Measurements from ENCODE around the gene TSPAN11.

The TSPAN11 gene

DNA sequence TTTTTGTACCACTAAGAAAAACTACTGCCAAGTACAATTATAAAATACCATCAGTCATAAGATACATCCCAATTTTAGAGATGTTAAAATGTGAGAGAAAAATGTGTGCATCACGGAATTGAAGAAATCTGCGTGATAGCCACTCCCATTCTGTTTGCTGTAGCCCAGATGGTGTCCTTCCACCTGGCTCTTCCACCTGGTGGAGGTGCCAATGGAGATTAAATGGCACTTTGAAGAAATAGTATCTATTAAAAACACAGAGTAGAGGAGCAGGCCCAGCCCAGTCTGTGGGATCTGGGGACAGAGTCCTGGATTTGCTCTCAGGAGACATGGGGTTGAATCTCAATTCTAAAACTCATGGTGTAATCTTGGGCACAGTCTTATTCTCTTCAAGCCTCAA lies 35.5 kb downstream of the TSPAN11 start:
- DNase-seq, result no peak

DNA sequence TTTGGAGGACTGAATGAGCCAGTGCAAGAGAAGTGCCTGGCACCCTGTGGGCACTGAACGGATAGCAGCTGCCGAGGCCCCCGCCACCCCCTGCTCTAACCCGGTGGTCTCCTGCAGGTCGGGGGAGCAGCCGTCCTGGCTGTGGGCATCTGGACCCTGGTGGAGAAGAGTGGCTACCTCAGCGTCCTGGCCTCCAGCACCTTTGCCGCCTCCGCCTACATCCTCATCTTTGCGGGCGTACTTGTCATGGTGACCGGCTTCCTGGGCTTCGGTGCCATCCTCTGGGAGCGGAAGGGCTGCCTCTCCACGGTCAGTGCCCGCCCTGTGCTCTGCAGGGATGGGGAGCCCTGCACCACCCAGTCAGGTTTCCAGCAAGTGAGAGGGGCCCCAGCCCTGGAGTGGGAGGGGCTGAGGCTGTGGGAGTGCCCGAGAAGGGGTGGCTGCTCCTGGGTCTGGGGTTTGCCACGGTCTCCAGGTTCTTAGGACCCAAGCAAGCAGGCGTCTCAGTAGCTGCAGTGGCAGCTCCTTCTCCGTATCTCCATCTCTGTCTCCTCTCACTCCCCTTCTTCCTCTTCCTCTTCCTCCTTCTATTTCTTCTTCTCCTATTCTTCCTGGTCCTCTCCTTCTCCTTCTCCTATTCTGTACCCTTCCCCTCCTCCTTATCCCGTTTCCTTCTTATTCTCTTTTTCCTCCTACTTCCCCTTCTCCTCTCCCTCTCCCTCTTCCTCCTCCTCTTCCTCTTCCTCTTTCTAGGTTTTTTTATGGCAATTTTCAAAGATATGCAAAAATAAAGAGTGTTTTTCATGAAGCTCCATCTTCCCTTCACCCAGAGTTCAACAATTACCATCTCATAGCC lies 37.4 kb downstream of the TSPAN11 start:
- DNase-seq, result no peak

- no peak for DNase-seq
These were observed 38.5 kb downstream of the TSPAN11 start for GRCh38 chr12:30964896-30965612.

- DNase-seq, result no peak
These were observed 39.1 kb downstream of the TSPAN11 start for GRCh38 chr12:30965613-30965985.

GRCh38 chr12:30967026-30967425 lies 40.5 kb downstream of the TSPAN11 start:
- no peak for DNase-seq

GRCh38 chr12:30968211-30968610 lies 41.7 kb downstream of the TSPAN11 start:
- no peak for DNase-seq

- no peak for DNase-seq
These were observed 42.5 kb downstream of the TSPAN11 start for GRCh38 chr12:30969006-30969405.

- no peak for DNase-seq
These were observed 43.3 kb downstream of the TSPAN11 start for GRCh38 chr12:30969606-30970395.

GRCh38 chr12:30970559-30971197 lies 44.1 kb downstream of the TSPAN11 start:
- no peak for DNase-seq

GRCh38 chr12:30972035-30972434 lies 45.5 kb downstream of the TSPAN11 start:
- DNase-seq, result no peak

- no peak for DNase-seq
These were observed 46.6 kb downstream of the TSPAN11 start for GRCh38 chr12:30973175-30973574.

DNA sequence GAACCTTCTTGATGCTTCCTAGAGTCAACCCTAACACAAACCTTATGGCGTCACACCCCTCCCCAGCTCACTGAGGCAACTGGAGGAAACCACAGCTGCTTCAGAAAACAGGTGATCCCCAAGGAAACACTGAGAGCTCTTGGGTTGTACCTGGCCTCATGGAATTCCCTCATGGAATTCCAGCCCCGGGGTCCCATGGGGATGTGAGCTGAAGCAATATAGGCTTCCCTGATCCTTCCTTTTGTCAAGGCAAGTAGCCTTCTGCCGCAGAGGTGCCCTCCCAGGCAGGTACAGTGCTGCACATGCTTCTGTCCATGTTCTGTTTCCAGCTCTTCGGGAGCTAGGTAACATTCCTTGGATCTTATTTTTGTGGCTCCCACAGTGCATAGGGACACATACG lies 47.3 kb downstream of the TSPAN11 start:
- DNase-seq, result no peak

DNA sequence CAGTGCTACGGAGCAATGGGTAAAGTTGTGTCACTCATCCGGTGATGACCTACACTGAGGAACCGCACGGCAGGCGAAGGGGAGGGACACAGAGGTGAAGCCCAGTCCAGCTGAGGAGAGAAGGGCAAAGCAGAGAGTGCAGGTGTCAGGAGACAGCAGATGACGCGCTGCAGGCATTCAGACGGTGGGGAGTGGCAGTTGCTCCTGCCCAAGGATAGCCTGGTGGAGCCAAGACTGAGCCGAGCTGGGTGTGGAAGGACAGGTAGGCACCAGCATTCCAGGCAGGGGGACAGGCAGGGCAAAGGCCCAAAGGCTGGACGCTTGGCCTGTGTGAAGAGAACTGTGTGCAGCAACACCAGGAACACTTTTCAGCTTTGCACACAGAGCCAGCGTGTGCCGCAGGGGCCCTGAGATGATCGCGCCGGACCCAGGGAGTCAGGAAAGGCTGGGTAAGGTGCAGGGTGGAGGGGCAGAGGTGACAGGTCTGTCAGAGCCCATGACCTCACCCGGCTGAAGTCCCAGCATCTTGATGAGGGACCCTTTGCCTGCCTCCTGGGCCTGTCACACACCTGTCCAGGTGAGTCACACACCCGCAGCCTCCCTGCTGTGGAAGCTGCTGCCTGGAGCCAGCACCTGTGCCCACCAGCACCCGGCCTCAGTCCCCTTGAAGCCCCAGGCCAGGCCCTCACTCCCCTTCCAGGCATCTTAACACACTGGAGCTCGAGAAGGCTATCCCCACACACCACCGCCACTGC lies 48.4 kb downstream of the TSPAN11 start:
- DNase-seq, result no peak

DNA sequence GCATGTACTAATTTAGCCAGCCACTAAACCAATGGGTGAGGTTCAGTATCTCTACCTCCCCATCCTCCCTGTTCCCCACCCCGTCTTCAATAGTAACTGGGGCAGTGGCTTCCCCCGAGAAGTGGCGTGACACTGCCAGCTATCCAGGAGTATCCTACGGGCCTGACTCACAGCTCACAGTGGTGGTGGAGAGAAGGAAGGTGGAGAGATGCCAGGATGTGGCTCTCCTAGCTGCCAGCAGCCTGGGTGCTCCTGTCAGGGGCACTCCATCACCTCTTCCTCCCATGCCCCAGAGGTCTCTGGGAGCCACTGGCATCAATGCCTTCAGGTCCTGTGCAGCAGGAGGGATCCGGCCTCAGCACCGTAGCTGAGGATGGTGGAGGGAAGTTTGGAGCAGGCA lies 49.0 kb downstream of the TSPAN11 start:
- no peak for DNase-seq

- no peak for DNase-seq
These were observed 49.7 kb downstream of the TSPAN11 start for GRCh38 chr12:30976206-30976605.

DNA sequence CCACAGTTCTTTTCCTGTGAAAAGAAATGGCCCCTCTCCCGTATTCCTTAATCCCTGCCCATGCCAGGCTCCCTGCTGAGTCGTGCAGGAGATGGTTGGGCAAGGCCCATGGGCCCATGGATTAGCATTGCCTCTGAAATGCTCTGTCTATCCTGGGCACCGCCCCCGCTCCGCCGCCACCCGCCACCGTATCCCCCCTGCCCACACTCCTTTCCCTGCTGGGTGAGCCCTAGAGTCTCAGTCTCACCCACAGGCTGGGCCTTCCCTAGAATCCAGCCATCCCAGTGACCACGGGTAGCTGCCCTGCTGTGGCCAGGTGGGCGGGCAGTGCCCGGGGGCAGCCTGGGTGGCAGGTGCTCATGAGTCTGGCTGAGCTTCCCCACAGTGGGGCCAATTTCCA lies 50.6 kb downstream of the TSPAN11 start:
- no peak for DNase-seq

DNA sequence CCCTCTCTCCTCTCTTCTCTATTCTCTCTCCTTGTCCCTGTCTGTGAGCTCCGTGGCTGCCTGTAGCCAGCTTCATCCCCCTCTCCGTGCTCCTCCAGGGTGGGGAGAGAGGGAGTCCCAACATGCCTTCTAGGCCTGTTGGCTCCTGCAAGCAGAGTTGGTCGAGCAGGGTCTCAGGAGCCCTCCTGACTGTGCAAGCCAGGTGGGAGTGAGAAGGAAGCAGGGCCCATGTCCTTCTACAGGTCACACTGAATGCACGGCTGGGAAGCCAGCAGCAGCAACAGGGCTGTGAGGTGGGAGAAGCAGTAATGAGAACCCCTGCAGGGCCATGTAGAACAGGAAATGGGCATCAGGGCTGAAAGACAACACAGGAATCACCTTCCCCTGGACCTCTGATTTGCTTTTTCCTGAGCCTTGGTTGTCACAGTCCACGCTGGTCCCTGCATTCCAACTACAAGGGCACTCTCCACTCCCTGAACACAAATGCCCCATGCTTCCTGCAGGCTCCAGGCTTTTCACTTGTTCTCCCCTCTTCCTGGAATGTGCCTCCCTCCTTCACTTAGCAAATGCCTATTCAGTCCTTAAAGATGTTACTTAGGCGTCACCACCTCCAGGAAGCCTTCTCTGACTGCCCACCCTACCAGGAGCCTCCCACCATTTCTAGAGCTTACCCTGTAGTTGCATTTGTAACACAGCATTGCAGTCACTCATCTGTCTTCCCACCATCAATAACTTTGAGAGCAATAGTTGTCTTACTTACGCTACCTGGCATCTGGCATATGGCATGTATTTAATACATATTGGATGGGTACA lies 51.2 kb downstream of the TSPAN11 start:
- no peak for DNase-seq

- DNase-seq, result no peak
These were observed 52.1 kb downstream of the TSPAN11 start for GRCh38 chr12:30978639-30979038.

DNA sequence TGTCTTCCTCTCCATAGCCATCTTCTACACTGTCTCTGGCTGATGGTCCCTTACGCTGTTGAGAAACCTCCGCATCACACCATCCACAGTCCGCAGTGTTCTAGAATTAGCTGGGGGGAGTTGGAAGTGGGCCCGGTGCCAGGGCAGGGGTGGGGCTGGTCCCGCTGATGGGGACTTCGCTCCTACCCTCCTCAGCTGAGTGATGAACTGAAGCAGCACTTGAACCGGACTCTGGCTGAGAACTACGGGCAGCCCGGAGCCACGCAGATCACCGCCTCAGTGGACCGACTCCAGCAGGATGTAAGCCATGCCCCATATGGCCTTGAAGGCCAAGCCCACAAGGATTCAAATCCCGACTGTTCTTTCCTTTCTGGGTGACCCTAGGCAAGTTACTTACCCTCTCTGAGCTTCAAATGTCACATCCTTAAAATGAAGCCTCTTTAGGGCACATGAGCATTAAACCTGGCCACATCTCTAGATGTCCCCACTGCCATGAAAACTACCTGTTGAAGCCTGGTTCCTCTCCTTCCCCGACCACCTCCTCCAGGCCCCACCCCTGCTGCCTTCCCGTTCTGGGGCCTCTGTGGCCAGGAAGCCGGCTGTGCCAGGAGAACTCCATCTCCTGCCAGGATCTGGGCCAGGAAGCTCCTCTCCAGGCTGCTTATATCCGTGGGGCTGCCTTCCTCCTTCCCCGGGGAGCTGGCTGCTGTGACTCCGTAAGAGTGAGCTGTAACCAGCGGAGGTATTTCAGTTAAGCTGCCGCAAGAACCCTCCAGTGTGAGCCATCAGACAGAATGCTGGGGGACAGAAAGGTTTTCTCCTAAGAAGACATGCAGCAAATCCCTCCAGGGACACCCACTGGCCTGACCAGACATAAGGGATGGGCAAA lies 53.1 kb downstream of the TSPAN11 start:
- no peak for DNase-seq

- DNase-seq, result no peak
These were observed 54.6 kb downstream of the TSPAN11 start for GRCh38 chr12:30980955-30981662.
